ENCODE results near the gene THAP11.

DNA sequence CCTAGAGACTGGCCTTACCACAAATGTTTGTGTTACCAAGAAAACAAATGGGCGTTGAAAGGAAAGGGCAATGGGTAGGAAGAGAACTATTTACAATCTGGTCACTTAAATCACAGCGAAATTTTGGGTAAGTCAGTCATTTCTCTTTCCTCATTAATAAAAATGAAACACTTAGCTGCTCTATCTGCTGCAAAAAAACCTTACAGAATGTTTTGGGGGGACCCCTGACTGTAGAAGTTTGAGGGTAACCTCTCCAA, 3.9 kb downstream of the THAP11 start:
- TF ChIP-seq GATA2 (IDR thresholded peaks at IDR 0.05; ENCODE audit: low read depth, low read length) (no peak), GATA3 (IDR thresholded peaks at IDR 0.05; ENCODE audit: low read depth, low read length) (no peak)

Data from SH-SY5Y (cell line).